Panc1 (cell line): ENCODE measurements around the gene AP3M1. TPM values are rescaled to one million over a fixed set of nuclear protein-coding genes. Genes with fewer than 3 reads are reported as not detected.

ENCODE experiments used
- ATAC-seq: fragments of 200-7000 bp; cut with Tn5 transposase; 2 replicates; pipeline ENCODE4 v1.9.1; 2020; ENCODE audit warnings: mild to moderate bottlenecking, moderate library complexity
- BruUV-seq: library from RNA; stranded (reverse); fragments of 400-500 nt; replicated peaks from 2 replicates; lab custom pipeline; 2021; lab: Mats Ljungman, UMichigan
- CTCF ChIA-PET: fragments of 300-600 bp; sonication (Branson Sonifier 250); formaldehyde crosslinking; loops from one replicate; lab custom pipeline; 2022; ENCODE audit warnings: antibody characterized with exemption; lab: Charles Lee
- POLR2A ChIA-PET: fragments of 300-600 bp; sonication (Branson Sonifier 250); formaldehyde crosslinking; loops from one replicate; lab custom pipeline; 2022; ENCODE audit warnings: antibody characterized with exemption; lab: Charles Lee
- DNase-seq: peaks from one replicate; pipeline ENCODE4 v3.0.0-alpha.2; 2010; ENCODE audit warnings: low read depth, low spot score
- H3K27ac ChIP-seq: 2 replicates; pipeline ENCODE4 v1.5.1; 2011; ENCODE audit warnings: mild to moderate bottlenecking, low read length, inconsistent platforms
- H3K27me3 ChIP-seq: fragments of 200-500 bp; sonication (Bioruptor generic); 2 replicates; pipeline ENCODE4 v1.6.0; 2014; ENCODE audit warnings: low read length, inconsistent platforms; ENCODE audit not compliant: control insufficient read depth, insufficient read depth
- H3K36me3 ChIP-seq: fragments of 200-500 bp; sonication (Bioruptor generic); 2 replicates; pipeline ENCODE4 v1.5.1; 2014; ENCODE audit warnings: inconsistent platforms, mild to moderate bottlenecking, low read length, moderate library complexity; ENCODE audit not compliant: control insufficient read depth, insufficient read depth
- H3K4me1 ChIP-seq: 2 replicates; pipeline ENCODE4 v1.5.1; 2011; ENCODE audit warnings: inconsistent platforms, mild to moderate bottlenecking, low read length, moderate library complexity; ENCODE audit not compliant: control insufficient read depth, insufficient read depth
- H3K4me3 ChIP-seq, 2 experiments: 2 replicates each; pipeline ENCODE4 v1.5.1; 2011 to 2012; ENCODE audit warnings: low read depth in 2 of 2, low read length in 2 of 2, mild to moderate bottlenecking in 2 of 2, inconsistent platforms in 1 of 2, moderate library complexity in 1 of 2
- H3K9me3 ChIP-seq: fragments of 200-500 bp; sonication (Bioruptor generic); 2 replicates; pipeline ENCODE4 v1.5.1; 2014; ENCODE audit warnings: low read depth, mild to moderate bottlenecking, inconsistent platforms, low read length, moderate library complexity; ENCODE audit not compliant: control insufficient read depth, insufficient read depth
- CTCF ChIP-seq: fragments of 450-650 bp; IDR thresholded peaks from 2 replicates; pipeline ENCODE4 v1.5.1; 2017; ENCODE audit warnings: mild to moderate bottlenecking
- POLR2AphosphoS5 ChIP-seq: IDR thresholded peaks from 2 replicates; pipeline ENCODE4 v1.6.1; 2012; ENCODE audit warnings: mild to moderate bottlenecking, low read depth, low read length, moderate library complexity
- REST ChIP-seq, 2 experiments: IDR thresholded peaks; 2 replicates each; pipeline ENCODE4 v1.6.1; 2011 to 2012; ENCODE audit warnings: low read depth in 2 of 2, control low read depth in 1 of 2, low read length in 1 of 2, mild to moderate bottlenecking in 1 of 2, moderate library complexity in 1 of 2; ENCODE audit not compliant: insufficient read depth in 1 of 2
- SIN3A ChIP-seq: IDR thresholded peaks from 2 replicates; pipeline ENCODE4 v1.6.1; 2012; ENCODE audit warnings: low read depth, mild to moderate bottlenecking, low read length, moderate library complexity, borderline replicate concordance; ENCODE audit not compliant: insufficient read depth
- TCF7L2 ChIP-seq: IDR thresholded peaks from 2 replicates; pipeline ENCODE4 v1.6.1; 2011; ENCODE audit warnings: mild to moderate bottlenecking, low read depth, low read length, inconsistent platforms
- in situ Hi-C: cut with HindIII; loops from 2 replicates; pipeline ENCODE4 v1.10.0; 2016; ENCODE audit warnings: low sequenced_read_pairs, low pct_unique_long_range_greater_than_20kb
- intact Hi-C: fragments of 100-400 bp; cut with micrococcal nuclease; formaldehyde crosslinking; loops from one replicate; pipeline ENCODE4 v1.10.0; 2022; ENCODE audit not compliant: unreplicated experiment
- total RNA-seq: library from RNA; stranded (reverse); gene quantifications from one replicate; pipeline ENCODE4 v1.2.1, GENCODE V29; 2021; ENCODE audit not compliant: unreplicated experiment

AP3M1 gene
- total RNA-seq, 1 experiment from 2014 or later = 51.5 TPM

- Histone ChIP-seq H3K4me1 (no peaks in the 10 kb centered on the region), H3K36me3 (peaks cover 61% of the 10 kb centered on the region), H3K27ac (no peak overlapping the region), H3K27me3 (no peaks in the 10 kb centered on the region), H3K9me3 (no peaks in the 10 kb centered on the region), H3K4me3 (no peak overlapping the region)
- no peak for DNase-seq
- in situ Hi-C loops = no loop called here
- BruUV-seq = no TSS peak
- CTCF ChIA-PET = interaction anchor here (0.6 kb wide), 1 partner anchor 990 kb away, joined by 3 read pairs; no protein-coding TSS in a partner anchor
- POLR2A ChIA-PET = interaction anchor here (1.5 kb wide), 1 partner anchor 18 kb away, joined by 7 read pairs; no protein-coding TSS in a partner anchor
- intact Hi-C loops = no loop called here
- no peak for ATAC-seq
- no peak for TF ChIP-seq SIN3A
- no peak for TF ChIP-seq TCF7L2
- TF ChIP-seq CTCF = no peak
- no peak for TF ChIP-seq POLR2AphosphoS5
Measured at GRCh38 chr10:74114041-74114448, 36.6 kb downstream of the AP3M1 start.

GRCh38 chr10:74113546-74113945 is 37.1 kb downstream of the AP3M1 start:
- Histone ChIP-seq H3K4me3 (no peak overlapping the region), H3K9me3 (no peaks in the 10 kb centered on the region), H3K4me1 (no peaks in the 10 kb centered on the region), H3K36me3 (peaks cover 61% of the 10 kb centered on the region), H3K27ac (no peak overlapping the region), H3K27me3 (no peaks in the 10 kb centered on the region)
- DNase-seq (no peak), ATAC-seq (no peak)
- TF ChIP-seq TCF7L2 = no peak
- no peak for TF ChIP-seq REST (IDR thresholded peaks at IDR 0.05; ENCODE audit: insufficient read depth in 1 of 2, low read depth in 2 of 2, low read length in 1 of 2)
- no peak for TF ChIP-seq POLR2AphosphoS5
- no peak for TF ChIP-seq CTCF
- no peak for TF ChIP-seq SIN3A
- intact Hi-C loops (no loop called here), in situ Hi-C loops (no loop called here)
- CTCF ChIA-PET = interaction anchor here (0.5 kb wide), 1 partner anchor 478 kb away, joined by 3 read pairs; no protein-coding TSS in a partner anchor
- no TSS peak for BruUV-seq
- POLR2A ChIA-PET = interaction anchor here (1.5 kb wide), 1 partner anchor 17 kb away, joined by 7 read pairs; no protein-coding TSS in a partner anchor
